ENCODE results near the gene GZMM.
A peak's percentile ranks its signal among the peaks of the same experiment; 100 is the strongest.

Gene GZMM

GRCh38 chr19:566844-567243, 23.0 kb downstream of the GZMM start:
- no peak for DNase-seq (ENCODE audit: low read depth in 2 of 2)

- no peak for DNase-seq (ENCODE audit: low read depth in 2 of 2)
Observed at GRCh38 chr19:567296-567900, 23.5 kb downstream of the GZMM start.

GRCh38 chr19:570251-570686, 26.4 kb downstream of the GZMM start:
- no peak for DNase-seq (ENCODE audit: low read depth in 2 of 2)

- peak in 1 of 2 donors; percentile 28 for DNase-seq (ENCODE audit: low read depth in 2 of 2)
Observed at GRCh38 chr19:570937-571565, 27.2 kb downstream of the GZMM start.

GRCh38 chr19:571566-571974, 27.7 kb downstream of the GZMM start:
- DNase-seq (ENCODE audit: low read depth in 2 of 2) = no peak

GRCh38 chr19:572140-572742, 28.4 kb downstream of the GZMM start, which contains the start of gene BSG:
Gene BSG, plus strand, starts transcription at chr19:572596. Its CDS starts 39 bp downstream, at chr19:572635.
- peak; percentile 98 to 99 for DNase-seq (ENCODE audit: low read depth in 2 of 2)

- no peak for DNase-seq (ENCODE audit: low read depth in 2 of 2)
Observed at GRCh38 chr19:572743-573518, 29.1 kb downstream of the GZMM start.

GRCh38 chr19:573519-573825, 29.6 kb downstream of the GZMM start:
- no peak for DNase-seq (ENCODE audit: low read depth in 2 of 2)

- no peak for DNase-seq (ENCODE audit: low read depth in 2 of 2)
Observed at GRCh38 chr19:574658-575526, 31.0 kb downstream of the GZMM start.

- no peak for DNase-seq (ENCODE audit: low read depth in 2 of 2)
Observed at GRCh38 chr19:575527-576506, 32.0 kb downstream of the GZMM start.

GRCh38 chr19:576768-577438, 33.0 kb downstream of the GZMM start:
- no peak for DNase-seq (ENCODE audit: low read depth in 2 of 2)

GRCh38 chr19:577439-578392, 33.9 kb downstream of the GZMM start:
- DNase-seq (ENCODE audit: low read depth in 2 of 2) = no peak

- DNase-seq (ENCODE audit: low read depth in 2 of 2) = no peak
Observed at GRCh38 chr19:579111-579841, 35.4 kb downstream of the GZMM start.

- no peak for DNase-seq (ENCODE audit: low read depth in 2 of 2)
Observed at GRCh38 chr19:579842-580155, 35.9 kb downstream of the GZMM start.

- DNase-seq (ENCODE audit: low read depth in 2 of 2) = no peak
Observed at GRCh38 chr19:580274-580835, 36.5 kb downstream of the GZMM start.

GRCh38 chr19:581399-582111, 37.7 kb downstream of the GZMM start:
- no peak for DNase-seq (ENCODE audit: low read depth in 2 of 2)
